MM.1S (cell line): ENCODE measurements around the gene MICAL2.

ENCODE experiments used
- EZH2 ChIP-seq: fragments of 300-600 bp; sonication (generic); optimal IDR thresholded peaks from 2 replicates; pipeline ENCODE3; 2017; ENCODE audit warnings: low read depth, mild to moderate bottlenecking, antibody characterized with exemption, low read length, mixed read lengths
- EZH2phosphoT487 ChIP-seq: fragments of 300-600 bp; sonication (generic); IDR thresholded peaks from 2 replicates; pipeline ENCODE4 v1.6.1; 2018; ENCODE audit warnings: antibody characterized with exemption, low read length
- TF ChIP-seq, protein P1 (sequence below): fragments of 300-600 bp; sonication (generic); IDR thresholded peaks from 2 replicates; pipeline ENCODE4 v1.5.1; 2016; ENCODE audit warnings: antibody characterized with exemption, low read length, mixed read lengths

DNA sequence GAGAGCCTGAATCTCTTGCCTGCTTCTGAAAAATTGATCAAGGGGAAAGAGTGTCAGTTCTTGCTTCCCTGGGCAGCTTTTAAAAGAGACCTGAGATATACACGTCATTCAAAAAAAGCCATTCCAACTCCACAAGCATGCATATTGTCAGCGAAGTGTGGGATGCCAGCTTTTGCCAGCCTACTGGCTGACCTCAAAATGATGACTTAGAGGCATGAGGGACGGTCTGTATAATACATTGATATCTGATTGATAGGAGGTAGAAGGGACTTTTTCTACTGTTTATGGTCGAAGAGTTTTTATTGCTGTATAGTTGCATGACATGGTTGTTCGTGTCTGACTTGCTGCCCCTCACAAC is 126.3 kb downstream of the MICAL2 start:
- TF ChIP-seq EZH2 (no peak), EZH2phosphoT487 (no peak)
- TF ChIP-seq, protein P1, sequence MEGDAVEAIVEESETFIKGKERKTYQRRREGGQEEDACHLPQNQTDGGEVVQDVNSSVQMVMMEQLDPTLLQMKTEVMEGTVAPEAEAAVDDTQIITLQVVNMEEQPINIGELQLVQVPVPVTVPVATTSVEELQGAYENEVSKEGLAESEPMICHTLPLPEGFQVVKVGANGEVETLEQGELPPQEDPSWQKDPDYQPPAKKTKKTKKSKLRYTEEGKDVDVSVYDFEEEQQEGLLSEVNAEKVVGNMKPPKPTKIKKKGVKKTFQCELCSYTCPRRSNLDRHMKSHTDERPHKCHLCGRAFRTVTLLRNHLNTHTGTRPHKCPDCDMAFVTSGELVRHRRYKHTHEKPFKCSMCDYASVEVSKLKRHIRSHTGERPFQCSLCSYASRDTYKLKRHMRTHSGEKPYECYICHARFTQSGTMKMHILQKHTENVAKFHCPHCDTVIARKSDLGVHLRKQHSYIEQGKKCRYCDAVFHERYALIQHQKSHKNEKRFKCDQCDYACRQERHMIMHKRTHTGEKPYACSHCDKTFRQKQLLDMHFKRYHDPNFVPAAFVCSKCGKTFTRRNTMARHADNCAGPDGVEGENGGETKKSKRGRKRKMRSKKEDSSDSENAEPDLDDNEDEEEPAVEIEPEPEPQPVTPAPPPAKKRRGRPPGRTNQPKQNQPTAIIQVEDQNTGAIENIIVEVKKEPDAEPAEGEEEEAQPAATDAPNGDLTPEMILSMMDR, result no peak; the same call in 1 of the 2 replicates
